ENCODE measurements around the gene GNPTG. TPM values are rescaled to one million over a fixed set of nuclear protein-coding genes. Genes with fewer than 3 reads are reported as not detected.
A peak's percentile ranks its signal among the peaks of the same experiment; 100 is the strongest.

GNPTG gene
- total and polyA plus RNA-seq, 2 of the 13 experiments (the other 11 are each of a cell fraction or from before 2014, with no cell fraction given) = 22.7 to 71.1 TPM

- TF ChIP-seq ZNF660 (CRISPR knock-in tag; IDR thresholded peaks at IDR 0.05; ENCODE audit: borderline replicate concordance, low read depth) (no peak), ZFP36L1 (CRISPR knock-in tag; IDR thresholded peaks at IDR 0.05) (no peak), ZNF292 (CRISPR knock-in tag; IDR thresholded peaks at IDR 0.05; ENCODE audit: borderline replicate concordance, low read depth) (no peak), ZNF629 (CRISPR knock-in tag; conservative IDR thresholded peaks at IDR 0.05) (0 out of 2 replicates have a peak, but pooled peaks have one; percentile 18), HNF1A (IDR thresholded peaks at IDR 0.05; ENCODE audit: low read depth) (no peak; the same call in 1 of the 2 replicates), HNF1A (CRISPR knock-in tag; IDR thresholded peaks at IDR 0.05; ENCODE audit: borderline replicate concordance) (no peak), PCBP1 (IDR thresholded peaks at IDR 0.05; ENCODE audit: borderline replicate concordance, low read depth, low read length) (no peak), ZNF605 (CRISPR knock-in tag; IDR thresholded peaks at IDR 0.05) (no peak), SKI (IDR thresholded peaks at IDR 0.05; ENCODE audit: partially characterized antibody) (peak; percentile 55), SMAD1 (CRISPR knock-in tag; IDR thresholded peaks at IDR 0.05; ENCODE audit: borderline replicate concordance, low read depth) (peak; percentile 90), REXO4 (CRISPR knock-in tag; IDR thresholded peaks at IDR 0.05; ENCODE audit: borderline replicate concordance) (no peak), YEATS2 (CRISPR knock-in tag; IDR thresholded peaks at IDR 0.05; ENCODE audit: borderline replicate concordance) (peak; percentile 72), MIER2 (CRISPR knock-in tag; IDR thresholded peaks at IDR 0.05) (no peak), HNF4A (CRISPR knock-in tag; IDR thresholded peaks at IDR 0.05) (no peak), JARID2 (CRISPR knock-in tag; IDR thresholded peaks at IDR 0.05; ENCODE audit: insufficient replicate concordance) (no peak), FIP1L1 (IDR thresholded peaks at IDR 0.05; ENCODE audit: borderline replicate concordance, insufficient read depth, low read depth, low read length) (no peak), ZNF782 (CRISPR knock-in tag; IDR thresholded peaks at IDR 0.05; ENCODE audit: borderline replicate concordance) (no peak), ATF7-NPFF (CRISPR knock-in tag; IDR thresholded peaks at IDR 0.05; ENCODE audit: low read depth) (peak; percentile 23), THYN1 (CRISPR knock-in tag; IDR thresholded peaks at IDR 0.05; ENCODE audit: borderline replicate concordance, low read depth) (no peak), RCOR2 (CRISPR knock-in tag; IDR thresholded peaks at IDR 0.05) (no peak)
- TF ChIP-seq, protein P1, sequence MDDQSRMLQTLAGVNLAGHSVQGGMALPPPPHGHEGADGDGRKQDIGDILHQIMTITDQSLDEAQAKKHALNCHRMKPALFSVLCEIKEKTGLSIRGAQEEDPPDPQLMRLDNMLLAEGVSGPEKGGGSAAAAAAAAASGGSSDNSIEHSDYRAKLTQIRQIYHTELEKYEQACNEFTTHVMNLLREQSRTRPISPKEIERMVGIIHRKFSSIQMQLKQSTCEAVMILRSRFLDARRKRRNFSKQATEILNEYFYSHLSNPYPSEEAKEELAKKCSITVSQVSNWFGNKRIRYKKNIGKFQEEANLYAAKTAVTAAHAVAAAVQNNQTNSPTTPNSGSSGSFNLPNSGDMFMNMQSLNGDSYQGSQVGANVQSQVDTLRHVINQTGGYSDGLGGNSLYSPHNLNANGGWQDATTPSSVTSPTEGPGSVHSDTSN (CRISPR knock-in tag; IDR thresholded peaks at IDR 0.05; ENCODE audit: borderline replicate concordance) = peak; percentile 29; the same call in 1 of the 2 replicates
- TF ChIP-seq, protein P2, sequence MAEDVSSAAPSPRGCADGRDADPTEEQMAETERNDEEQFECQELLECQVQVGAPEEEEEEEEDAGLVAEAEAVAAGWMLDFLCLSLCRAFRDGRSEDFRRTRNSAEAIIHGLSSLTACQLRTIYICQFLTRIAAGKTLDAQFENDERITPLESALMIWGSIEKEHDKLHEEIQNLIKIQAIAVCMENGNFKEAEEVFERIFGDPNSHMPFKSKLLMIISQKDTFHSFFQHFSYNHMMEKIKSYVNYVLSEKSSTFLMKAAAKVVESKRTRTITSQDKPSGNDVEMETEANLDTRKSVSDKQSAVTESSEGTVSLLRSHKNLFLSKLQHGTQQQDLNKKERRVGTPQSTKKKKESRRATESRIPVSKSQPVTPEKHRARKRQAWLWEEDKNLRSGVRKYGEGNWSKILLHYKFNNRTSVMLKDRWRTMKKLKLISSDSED (CRISPR knock-in tag; IDR thresholded peaks at IDR 0.05) = no peak
Measured at GRCh38 chr16:1351582-1352362, at the start of gene GNPTG, which contains the start of gene TSR3 (continued).
